ENCODE results near the gene RPS3.

DNA sequence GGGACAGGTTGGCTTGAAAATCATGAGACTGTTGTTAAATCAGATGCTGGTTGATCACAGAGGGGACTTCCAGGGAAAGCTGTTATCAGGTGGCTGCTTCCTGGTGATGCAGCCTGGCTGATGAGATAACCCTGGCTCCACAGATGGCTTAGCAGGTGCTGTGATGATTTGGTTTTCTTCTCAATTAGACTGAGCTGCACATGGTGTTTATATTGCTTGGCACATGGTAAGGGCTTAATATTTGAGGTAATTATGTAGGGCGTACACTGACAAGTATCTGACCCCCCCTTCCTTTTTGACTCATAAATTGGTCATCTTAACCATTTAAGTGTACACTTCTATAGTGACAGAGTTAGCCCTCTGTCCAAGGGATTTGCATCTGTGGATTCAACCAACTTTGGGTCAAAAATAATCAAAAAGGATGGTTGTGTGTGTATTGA is 7.0 kb downstream of the RPS3 start:
- no peak for TF ChIP-seq CTCF (conservative IDR thresholded peaks at IDR 0.05 in 1 of 2, IDR thresholded peaks at IDR 0.05 in 1 of 2; ENCODE audit: low read depth in 1 of 2, low read length in 2 of 2)
- TF ChIP-seq EZH2 (IDR thresholded peaks at IDR 0.05; ENCODE audit: low read length, missing control alignments), result no peak
